HG02852 (cell line): ENCODE measurements around the gene SMIM28.

Experiments
- ATAC-seq: cut with Tn5 transposase; IDR thresholded peaks from one replicate; pipeline ENCODE4 v1.9.1; 2021; ENCODE audit warnings: mild to moderate bottlenecking, moderate library complexity; ENCODE audit not compliant: unreplicated experiment

Gene SMIM28

GRCh38 chr6:138427701-138428100, 50.0 kb downstream of the SMIM28 start:
- no peak for ATAC-seq

- no peak for ATAC-seq
Observed at GRCh38 chr6:138428944-138429598, 51.4 kb downstream of the SMIM28 start.

- no peak for ATAC-seq
Observed at GRCh38 chr6:138429761-138430160, 52.1 kb downstream of the SMIM28 start.

- ATAC-seq, result no peak
Observed at GRCh38 chr6:138430361-138431145, 52.8 kb downstream of the SMIM28 start.

GRCh38 chr6:138431256-138432062, 53.8 kb downstream of the SMIM28 start:
- ATAC-seq, result no peak

GRCh38 chr6:138432063-138432356, 54.3 kb downstream of the SMIM28 start:
- no peak for ATAC-seq
